ENCODE results near the gene OR2B6.

The OR2B6 gene

GRCh38 chr6:28004350-28005151 is 47.5 kb downstream of the OR2B6 start:
- H3K4me3 ChIP-seq (replicated peaks; ENCODE audit: insufficient read depth, low read length): no peak overlapping the region
- H3K27me3 ChIP-seq (ENCODE audit: insufficient read depth, poor library complexity, severe bottlenecking): no peaks in the 10 kb centered on the region

GRCh38 chr6:28005152-28005890 is 48.3 kb downstream of the OR2B6 start:
- no peak for TF ChIP-seq POLR2AphosphoS5 (IDR thresholded peaks at IDR 0.05; ENCODE audit: low read depth)
- TF ChIP-seq GABPA (IDR thresholded peaks at IDR 0.05; ENCODE audit: low read depth): no peak
- no peak for TF ChIP-seq CTCF (IDR thresholded peaks at IDR 0.05; ENCODE audit: insufficient read depth, low read length)
- TF ChIP-seq REST (IDR thresholded peaks at IDR 0.05; ENCODE audit: insufficient replicate concordance, low read depth): no peak
- no peak for TF ChIP-seq SPI1 (IDR thresholded peaks at IDR 0.05; ENCODE audit: borderline replicate concordance, low read depth)
- Histone ChIP-seq H3K27me3 (ENCODE audit: insufficient read depth, poor library complexity, severe bottlenecking) (no peaks in the 10 kb centered on the region), H3K4me3 (replicated peaks; ENCODE audit: insufficient read depth, low read length) (no peak overlapping the region), H3K27ac (replicated peaks) (no peak overlapping the region)
- DNase-seq (ENCODE audit: low read depth in 1 of 2, low spot score in 1 of 2): no peak

More at GRCh38 chr6:28004350-28005151, 47.5 kb downstream of the OR2B6 start:
- H3K27ac ChIP-seq (replicated peaks): no peak overlapping the region
- DNase-seq (ENCODE audit: low read depth in 1 of 2, low spot score in 1 of 2): no peak
- TF ChIP-seq GABPA (IDR thresholded peaks at IDR 0.05; ENCODE audit: low read depth) (no peak), POLR2AphosphoS5 (IDR thresholded peaks at IDR 0.05; ENCODE audit: low read depth) (no peak), CTCF (IDR thresholded peaks at IDR 0.05; ENCODE audit: insufficient read depth, low read length) (no peak), SPI1 (IDR thresholded peaks at IDR 0.05; ENCODE audit: borderline replicate concordance, low read depth) (no peak), REST (IDR thresholded peaks at IDR 0.05; ENCODE audit: insufficient replicate concordance, low read depth) (no peak)

GRCh38 chr6:28005975-28006374 is 48.9 kb downstream of the OR2B6 start:
- TF ChIP-seq GABPA (IDR thresholded peaks at IDR 0.05; ENCODE audit: low read depth): no peak
- TF ChIP-seq CTCF (IDR thresholded peaks at IDR 0.05; ENCODE audit: insufficient read depth, low read length): no peak
- TF ChIP-seq POLR2AphosphoS5 (IDR thresholded peaks at IDR 0.05; ENCODE audit: low read depth): no peak
- TF ChIP-seq SPI1 (IDR thresholded peaks at IDR 0.05; ENCODE audit: borderline replicate concordance, low read depth): no peak
- TF ChIP-seq REST (IDR thresholded peaks at IDR 0.05; ENCODE audit: insufficient replicate concordance, low read depth): no peak
- Histone ChIP-seq H3K27me3 (ENCODE audit: insufficient read depth, poor library complexity, severe bottlenecking) (no peaks in the 10 kb centered on the region), H3K4me3 (replicated peaks; ENCODE audit: insufficient read depth, low read length) (no peak overlapping the region), H3K27ac (replicated peaks) (no peak overlapping the region)
- DNase-seq (ENCODE audit: low read depth in 1 of 2, low spot score in 1 of 2): no peak

Data from HL-60 (cell line).